GM12872 (cell line): ENCODE data around the gene CCER1.

ENCODE experiments used
- CTCF ChIP-seq: IDR thresholded peaks from 3 replicates; pipeline ENCODE4 v1.5.1; 2011; ENCODE audit warnings: low read depth, mild to moderate bottlenecking, low read length, moderate library complexity; ENCODE audit not compliant: insufficient read depth

CCER1 gene, protein sequence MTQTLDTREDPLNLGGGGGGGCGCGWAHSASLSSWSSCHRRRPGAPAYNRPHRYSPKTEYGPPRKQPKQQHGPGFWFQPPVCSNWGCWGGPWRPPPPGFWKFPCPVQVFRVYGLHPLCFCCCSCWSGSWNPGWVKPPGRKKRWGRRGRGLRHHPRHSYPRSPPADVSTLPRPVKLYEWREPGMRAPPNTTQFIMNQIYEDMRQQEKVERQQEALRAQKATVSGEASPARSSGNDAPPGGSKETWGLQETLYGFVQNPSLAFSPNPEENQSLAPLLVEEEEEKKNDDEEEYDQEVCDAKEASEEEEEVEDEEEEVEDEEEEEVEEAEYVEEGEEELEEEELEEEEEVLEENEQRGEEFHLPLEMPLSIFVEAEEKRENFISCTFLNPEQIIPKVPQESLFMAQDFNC

DNA sequence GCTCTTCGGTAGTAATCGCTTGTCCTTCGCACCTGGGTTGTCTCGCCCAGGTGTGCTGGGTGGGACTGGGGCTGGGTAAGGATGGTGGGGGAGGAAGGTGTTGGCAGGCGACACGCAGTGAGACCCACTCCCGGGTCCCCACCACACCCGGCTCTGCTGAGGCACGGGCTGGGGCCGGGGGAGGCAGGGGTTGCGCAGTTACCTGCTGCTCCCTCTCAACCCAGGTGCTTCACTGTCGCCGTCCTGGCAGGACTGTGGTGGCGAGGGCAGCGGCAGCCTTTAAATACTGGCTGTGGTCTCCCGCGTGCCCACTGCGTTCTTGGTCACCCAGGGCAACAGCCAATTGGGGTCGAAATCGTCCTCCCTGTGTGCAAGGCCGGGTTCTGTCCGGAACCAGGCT, at the start of gene CCER1:
Gene CCER1 (minus strand): TSS at position 256 of the 400 bp plus-strand sequence. CDS start 434 bp downstream, outside the sequence.
- TF ChIP-seq CTCF = no peak

DNA sequence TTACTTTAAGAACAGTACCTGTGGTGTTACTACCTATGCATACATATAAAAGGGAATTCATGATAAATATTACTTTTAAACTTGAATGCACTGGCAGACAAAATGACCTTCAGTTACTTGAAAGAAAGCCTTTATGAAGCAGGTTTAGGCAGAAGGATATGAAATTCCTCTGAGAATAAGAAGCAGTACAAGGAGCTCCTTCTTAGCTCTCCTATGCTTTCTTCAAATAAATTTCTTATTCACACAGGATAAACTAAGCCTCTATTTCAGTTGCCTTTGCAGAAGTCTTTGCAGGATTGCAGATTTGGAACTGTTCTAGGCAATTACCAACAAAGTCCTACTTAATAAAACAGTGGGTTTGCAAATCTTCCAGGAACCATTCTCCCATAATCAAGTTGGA, 48.8 kb upstream of the CCER1 start:
- no peak for TF ChIP-seq CTCF

- no peak for TF ChIP-seq CTCF
These were observed 46.3 kb upstream of the CCER1 start for GRCh38 chr12:91001306-91001705.

- no peak for TF ChIP-seq CTCF
These were observed 45.0 kb upstream of the CCER1 start for GRCh38 chr12:90999966-91000365.

- TF ChIP-seq CTCF = no peak
These were observed 44.6 kb upstream of the CCER1 start for GRCh38 chr12:90999527-90999926.

DNA sequence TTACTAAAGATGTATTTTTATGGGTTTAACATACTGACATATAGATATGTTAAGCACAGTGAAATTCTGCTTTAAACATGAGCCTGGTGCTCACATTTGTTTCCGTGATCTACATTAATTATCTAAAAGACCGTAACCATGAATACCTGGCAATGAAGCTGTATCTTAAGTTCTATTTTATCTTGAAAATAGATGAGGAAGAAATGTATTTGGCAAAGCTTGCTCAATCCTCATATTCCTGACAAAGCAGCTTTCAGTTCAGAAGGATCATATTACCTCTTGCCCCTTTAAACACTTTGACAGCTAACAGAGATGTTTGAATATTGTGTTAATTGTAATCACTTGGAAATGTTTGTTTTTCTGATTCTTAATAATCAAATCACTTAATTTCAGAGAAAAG, 40.0 kb upstream of the CCER1 start:
- no peak for TF ChIP-seq CTCF

GRCh38 chr12:90991952-90992465, 37.0 kb upstream of the CCER1 start:
- no peak for TF ChIP-seq CTCF
